ENCODE measurements around the gene ACVR1. TPM values are rescaled to one million over a fixed set of nuclear protein-coding genes. Genes with fewer than 3 reads are reported as not detected.

ACVR1 gene
- 8.0 and 10.1 TPM in 2 replicates for total RNA-seq

DNA sequence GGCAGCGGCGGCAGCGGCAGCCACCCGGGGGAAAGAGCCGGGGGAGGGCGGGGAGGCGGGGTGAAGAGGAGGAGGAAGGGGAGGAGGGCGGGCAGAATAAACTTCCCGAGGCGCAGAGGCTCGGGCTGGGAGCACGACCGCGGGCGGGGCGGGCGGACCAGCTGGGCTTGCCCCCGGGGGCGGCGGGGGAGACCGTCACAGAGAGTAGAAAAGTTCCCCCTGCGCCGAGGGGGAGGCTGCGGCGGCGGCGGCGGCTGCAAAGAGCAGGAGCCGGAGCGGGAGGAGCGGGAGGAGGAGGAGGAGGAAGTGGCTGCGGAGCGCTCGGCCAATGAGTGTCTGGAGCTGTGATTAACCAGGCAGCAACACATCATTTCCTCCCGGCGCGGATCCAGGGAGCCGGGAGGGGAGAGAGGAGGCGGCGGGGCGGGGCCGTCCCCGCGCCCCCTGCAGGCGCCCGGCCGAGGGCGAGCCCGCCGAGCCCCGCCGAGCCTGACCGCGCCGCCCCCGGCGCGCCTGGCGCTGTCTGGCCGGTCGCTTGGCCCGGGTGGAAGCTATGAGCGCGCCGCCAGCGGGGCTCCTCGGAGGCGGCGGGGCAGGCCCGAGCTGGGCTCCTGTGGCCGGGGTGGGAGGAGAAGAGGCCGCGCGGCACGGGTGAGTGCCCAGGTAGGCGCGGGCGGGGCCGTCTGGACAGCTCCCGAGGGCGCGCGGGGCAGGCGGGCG, at the start of gene ACVR1:
ACVR1 (minus strand) TSS at position 265 of the 720 bp plus-strand sequence. CDS start 76,837 bp downstream, outside the sequence.

Other genes with a start within 250 kb of the ACVR1 start
- not detected in 2 replicates for gene ACVR1C, start 247.5 kb downstream of the ACVR1 start, total RNA-seq
- not detected in 2 replicates for gene UPP2, start 225.5 kb upstream of the ACVR1 start, total RNA-seq